ENCODE results near the gene WFDC2.
"Not testable (repeated sequence)": the region's sequence is repeated elsewhere in the genome, so short reads cannot be mapped to it uniquely, and the experiment has no call there.

The WFDC2 gene

GRCh38 chr20:45450097-45450818 is 19.3 kb upstream of the WFDC2 start:
- no peak for DNase-seq (ENCODE audit: extremely low read depth in 1 of 2, low read depth in 1 of 2)

GRCh38 chr20:45452238-45452637 is 17.3 kb upstream of the WFDC2 start:
- DNase-seq (ENCODE audit: extremely low read depth in 1 of 2, low read depth in 1 of 2): no peak

GRCh38 chr20:45452772-45453691 is 16.5 kb upstream of the WFDC2 start:
- no peak for DNase-seq (ENCODE audit: extremely low read depth in 1 of 2, low read depth in 1 of 2)

GRCh38 chr20:45456632-45457031 is 12.9 kb upstream of the WFDC2 start:
- DNase-seq (ENCODE audit: extremely low read depth in 1 of 2, low read depth in 1 of 2): no peak

- DNase-seq (ENCODE audit: extremely low read depth in 1 of 2, low read depth in 1 of 2): no peak
These were observed 9.9 kb upstream of the WFDC2 start for GRCh38 chr20:45459606-45460005.

GRCh38 chr20:45461225-45461624 is 8.3 kb upstream of the WFDC2 start:
- no peak for DNase-seq (ENCODE audit: extremely low read depth in 1 of 2, low read depth in 1 of 2)

- no peak for DNase-seq (ENCODE audit: extremely low read depth in 1 of 2, low read depth in 1 of 2)
These were observed 6.6 kb upstream of the WFDC2 start for GRCh38 chr20:45462711-45463509.

- DNase-seq (ENCODE audit: extremely low read depth in 1 of 2, low read depth in 1 of 2): no peak
These were observed 5.8 kb upstream of the WFDC2 start for GRCh38 chr20:45463709-45464108.

- no peak for DNase-seq (ENCODE audit: extremely low read depth in 1 of 2, low read depth in 1 of 2)
These were observed 3.9 kb upstream of the WFDC2 start for GRCh38 chr20:45465491-45466266.

- DNase-seq (ENCODE audit: extremely low read depth in 1 of 2, low read depth in 1 of 2): no peak
These were observed 2.4 kb upstream of the WFDC2 start for GRCh38 chr20:45467172-45467571.

- DNase-seq (ENCODE audit: extremely low read depth in 1 of 2, low read depth in 1 of 2): no peak
These were observed 1.7 kb upstream of the WFDC2 start for GRCh38 chr20:45467861-45468260.

- DNase-seq (ENCODE audit: extremely low read depth in 1 of 2, low read depth in 1 of 2): no peak
These were observed 844 bp downstream of the WFDC2 start for GRCh38 chr20:45470262-45470931.

- no peak for DNase-seq (ENCODE audit: extremely low read depth in 1 of 2, low read depth in 1 of 2)
These were observed 1.4 kb downstream of the WFDC2 start for GRCh38 chr20:45470937-45471336.

- not testable (repeated sequence) for DNase-seq (ENCODE audit: extremely low read depth in 1 of 2, low read depth in 1 of 2)
These were observed 2.7 kb downstream of the WFDC2 start for GRCh38 chr20:45472286-45472685.

- DNase-seq (ENCODE audit: extremely low read depth in 1 of 2, low read depth in 1 of 2): not testable (repeated sequence)
These were observed 8.1 kb downstream of the WFDC2 start for GRCh38 chr20:45477530-45478148.

GRCh38 chr20:45479822-45480221 is 10.3 kb downstream of the WFDC2 start:
- no peak for DNase-seq (ENCODE audit: extremely low read depth in 1 of 2, low read depth in 1 of 2)

GRCh38 chr20:45484676-45485075 is 15.1 kb downstream of the WFDC2 start:
- DNase-seq (ENCODE audit: extremely low read depth in 1 of 2, low read depth in 1 of 2): no peak

GRCh38 chr20:45485388-45485787 is 15.8 kb downstream of the WFDC2 start:
- DNase-seq (ENCODE audit: extremely low read depth in 1 of 2, low read depth in 1 of 2): no peak

- no peak for DNase-seq (ENCODE audit: extremely low read depth in 1 of 2, low read depth in 1 of 2)
These were observed 17.7 kb downstream of the WFDC2 start for GRCh38 chr20:45487231-45487635.

Data from activated CD8-positive, alpha-beta memory T cell treated with anti-CD3 and anti-CD28 coated beads for 1 hour (primary cell).